Ectodermal cell (in vitro differentiated cells): Measurements from ENCODE around the gene KRTAP19-7.

Experiments
- H3K27ac ChIP-seq: 2 replicates; pipeline ENCODE4 v1.7.0; 2013; ENCODE audit warnings: mild to moderate bottlenecking, low read depth, low read length; ENCODE audit not compliant: insufficient read depth, poor library complexity, severe bottlenecking
- H3K27me3 ChIP-seq: 2 replicates; pipeline ENCODE4 v1.7.0; 2013; ENCODE audit warnings: mild to moderate bottlenecking, low read length; ENCODE audit not compliant: insufficient read depth, control insufficient read depth, poor library complexity, severe bottlenecking
- H3K36me3 ChIP-seq: one replicate; pipeline ENCODE4 v1.7.0; 2013; ENCODE audit warnings: low read length; ENCODE audit not compliant: control insufficient read depth, insufficient read depth
- H3K4me1 ChIP-seq: one replicate; pipeline ENCODE4 v1.7.0; 2013; ENCODE audit warnings: low read length; ENCODE audit not compliant: control insufficient read depth, insufficient read depth
- H3K4me3 ChIP-seq: 2 replicates; pipeline ENCODE4 v1.7.0; 2013; ENCODE audit warnings: low read depth, low read length, control low read depth; ENCODE audit not compliant: insufficient read depth
- H3K9me3 ChIP-seq: 2 replicates; pipeline ENCODE4 v1.7.0; 2013; ENCODE audit warnings: mild to moderate bottlenecking, low read length, moderate library complexity; ENCODE audit not compliant: control insufficient read depth
- WGBS, 2 experiments: methylation state at CpG; one replicate each; pipeline ENCODE4 v1.1.7; 2013; ENCODE audit warnings: missing lambda C conversion rate in 2 of 2; 5-methylcytosine and 5-hydroxymethylcytosine counted together

Gene KRTAP19-7

DNA sequence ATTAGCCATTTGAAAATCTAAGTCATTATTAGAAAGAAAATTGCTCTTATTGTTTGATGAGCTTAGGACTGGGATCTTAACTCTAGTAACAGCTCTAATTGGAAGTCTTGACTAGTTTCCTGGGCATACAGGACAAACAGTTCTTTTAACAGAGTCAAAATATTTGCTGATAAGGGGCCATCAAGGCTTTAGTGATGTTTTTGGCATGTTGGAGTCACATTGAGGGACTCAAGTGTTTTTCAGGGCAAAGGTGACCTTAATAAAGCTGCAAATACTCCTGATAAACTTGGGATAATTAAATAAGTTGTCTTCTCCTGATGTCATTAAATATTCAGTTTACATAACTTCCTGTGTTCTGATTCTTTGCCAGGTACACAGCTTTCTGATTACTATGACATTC lies 6.5 kb upstream of the KRTAP19-7 start:
- no peak overlapping the region for H3K27ac ChIP-seq
- no peak overlapping the region for H3K4me3 ChIP-seq
- H3K4me1 ChIP-seq, result no peaks in the 10 kb centered on the region
- no peaks in the 10 kb centered on the region for H3K9me3 ChIP-seq
- H3K36me3 ChIP-seq, result no peaks in the 10 kb centered on the region
- H3K27me3 ChIP-seq, result no peaks in the 10 kb centered on the region

DNA sequence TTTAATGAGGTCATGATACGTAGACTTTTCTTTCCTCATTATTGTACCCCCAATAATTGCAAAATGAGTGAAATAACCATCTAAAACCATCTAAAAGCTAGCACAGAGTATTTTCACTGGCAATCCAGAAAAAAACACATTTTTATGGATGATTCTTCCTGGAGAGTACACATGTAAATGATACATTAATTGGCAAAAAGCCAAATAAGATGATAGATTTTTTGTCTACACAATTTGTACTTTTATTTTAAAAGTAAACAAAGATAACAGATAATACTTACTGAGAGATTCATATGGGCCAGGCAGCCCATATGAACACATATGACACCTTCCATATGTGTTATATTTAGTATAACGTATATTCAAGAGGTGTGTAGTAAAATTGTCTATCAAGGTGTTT lies 2.5 kb upstream of the KRTAP19-7 start:
- 97 to 100% methylated on average over 1 of the region's 2 CpGs for WGBS, 2 experiments
- no peaks in the 10 kb centered on the region for H3K27me3 ChIP-seq
- no peaks in the 10 kb centered on the region for H3K9me3 ChIP-seq
- H3K4me1 ChIP-seq, result no peaks in the 10 kb centered on the region
- no peak overlapping the region for H3K27ac ChIP-seq
- H3K4me3 ChIP-seq, result no peak overlapping the region
- H3K36me3 ChIP-seq, result no peaks in the 10 kb centered on the region

DNA sequence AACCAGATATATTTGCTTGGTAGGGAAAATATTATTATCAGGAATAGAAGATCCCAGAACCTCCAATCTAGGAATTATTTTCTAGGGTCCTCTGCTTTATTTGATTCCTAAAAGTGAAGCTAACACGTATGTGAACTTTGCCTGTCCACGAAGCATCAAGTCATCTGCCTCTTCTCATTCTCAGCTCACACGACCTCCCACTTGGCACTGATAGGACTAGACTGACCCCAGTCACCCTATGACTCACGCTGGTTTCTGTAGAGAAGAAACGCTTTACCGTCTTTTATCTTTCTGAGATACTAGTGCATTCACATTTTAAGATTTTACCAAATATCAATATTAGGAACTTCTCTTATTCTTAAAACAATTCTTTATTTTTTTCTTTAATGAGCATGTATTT lies 2.0 kb upstream of the KRTAP19-7 start:
- H3K27me3 ChIP-seq, result no peaks in the 10 kb centered on the region
- WGBS, 2 experiments, result 80 to 86% methylated on average over 6 of the region's 6 CpGs
- H3K9me3 ChIP-seq, result no peaks in the 10 kb centered on the region
- no peak overlapping the region for H3K27ac ChIP-seq
- H3K4me1 ChIP-seq, result no peaks in the 10 kb centered on the region
- no peak overlapping the region for H3K4me3 ChIP-seq
- no peaks in the 10 kb centered on the region for H3K36me3 ChIP-seq

DNA sequence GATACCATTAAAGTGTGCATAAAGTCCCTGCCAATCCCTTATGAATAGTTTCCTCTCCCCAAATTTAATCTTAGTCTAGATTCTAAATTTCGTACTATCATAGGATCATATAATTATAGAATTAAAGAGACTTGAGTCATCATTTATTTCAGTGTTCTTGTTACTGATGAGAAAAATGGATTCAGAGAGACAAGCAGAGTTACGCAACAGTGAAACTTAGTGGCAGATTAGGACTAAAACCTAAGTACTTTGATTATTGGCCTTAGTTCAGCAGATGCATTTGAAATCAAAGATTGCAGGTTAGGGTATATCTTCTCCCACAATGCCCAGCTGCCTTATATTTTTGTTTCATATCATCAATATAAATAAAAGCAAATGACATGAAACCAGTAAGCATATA lies 843 bp upstream of the KRTAP19-7 start:
- no peak overlapping the region for H3K27ac ChIP-seq

DNA sequence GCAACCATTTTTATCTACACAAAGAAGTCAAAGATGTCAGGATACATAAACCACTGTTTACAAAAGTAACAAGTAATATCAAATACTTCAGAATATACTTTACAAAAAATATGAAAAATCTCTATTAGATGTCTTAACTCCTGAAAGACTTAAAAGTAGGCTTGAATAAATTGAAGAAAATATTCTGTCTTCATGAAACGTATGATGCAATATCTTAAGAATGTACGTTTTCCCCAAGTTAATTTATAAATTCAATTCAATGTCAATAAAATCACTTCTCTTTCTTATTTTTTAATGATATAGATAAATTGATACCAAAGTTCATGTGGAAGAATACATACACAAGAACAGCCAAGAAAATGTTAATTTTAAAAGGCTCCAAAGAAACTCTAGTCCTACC lies 6.0 kb downstream of the KRTAP19-7 start:
- H3K36me3 ChIP-seq, result no peaks in the 10 kb centered on the region
- no CpG with 5 or more reads among the region's 2 CpGs for WGBS, 2 experiments
- H3K4me3 ChIP-seq, result no peak overlapping the region
- no peaks in the 10 kb centered on the region for H3K4me1 ChIP-seq
- no peaks in the 10 kb centered on the region for H3K9me3 ChIP-seq
- no peak overlapping the region for H3K27ac ChIP-seq
- no peaks in the 10 kb centered on the region for H3K27me3 ChIP-seq

More for the DNA sequence above, 843 bp upstream of the KRTAP19-7 start:
- Histone ChIP-seq H3K4me3 (no peak overlapping the region), H3K27me3 (no peaks in the 10 kb centered on the region), H3K4me1 (no peaks in the 10 kb centered on the region), H3K36me3 (no peaks in the 10 kb centered on the region), H3K9me3 (no peaks in the 10 kb centered on the region)
- 94 to 100% methylated on average over 1 of the region's 2 CpGs for WGBS, 2 experiments

DNA sequence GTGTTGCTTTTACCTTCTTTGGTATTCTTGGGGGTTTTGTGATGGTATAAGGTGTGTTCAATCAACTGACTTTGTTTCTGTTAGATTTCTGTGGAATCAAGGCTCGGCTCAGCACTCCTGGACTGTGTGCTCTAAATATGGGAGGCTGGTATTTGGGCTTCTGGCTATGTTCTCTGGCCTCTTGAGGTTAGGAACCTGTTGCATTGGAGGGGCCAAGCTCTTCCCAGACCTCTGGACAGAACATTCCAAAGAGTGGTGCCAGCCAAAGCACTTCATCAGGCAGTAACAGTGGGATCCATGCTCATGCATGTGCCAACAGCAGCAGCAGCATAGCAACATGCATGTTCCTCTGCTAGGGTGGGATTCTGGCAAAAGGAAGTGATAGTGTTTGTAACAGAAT lies 8.3 kb downstream of the KRTAP19-7 start:
- 90 to 92% methylated on average over 1 of the region's 1 CpG for WGBS, 2 experiments
- Histone ChIP-seq H3K9me3 (no peaks in the 10 kb centered on the region), H3K27me3 (no peaks in the 10 kb centered on the region), H3K36me3 (no peaks in the 10 kb centered on the region), H3K27ac (no peak overlapping the region), H3K4me1 (no peaks in the 10 kb centered on the region), H3K4me3 (no peak overlapping the region)

DNA sequence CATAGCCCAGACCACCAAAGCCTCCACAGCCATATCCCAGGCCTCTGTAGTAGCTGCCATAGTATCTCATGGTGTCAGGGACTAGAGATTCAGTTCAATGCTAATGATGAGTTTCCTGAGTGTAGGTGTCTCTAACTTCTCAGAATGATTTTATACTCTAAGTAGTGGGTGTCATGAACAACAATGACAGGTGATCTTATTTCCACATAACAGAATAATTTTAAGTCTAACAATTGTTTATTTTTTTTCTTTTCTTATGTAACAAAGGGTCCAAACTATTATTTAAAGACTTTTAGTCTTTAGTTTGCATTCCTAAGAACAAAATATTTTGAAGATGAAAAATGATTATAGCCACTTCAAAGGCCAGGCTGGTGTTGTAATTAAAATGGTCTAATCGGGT lies 19.4 kb downstream of the KRTAP19-7 start, which contains the start of gene KRTAP19-6:
Gene KRTAP19-6 (minus strand): TSS at position 101 of the 400 bp plus-strand sequence. CDS start 31 bp downstream, at position 70.
- no peaks in the 10 kb centered on the region for H3K9me3 ChIP-seq
- no peak within 1 kb of the TSS for H3K27ac ChIP-seq
- no peaks in the 10 kb centered on the region for H3K4me1 ChIP-seq
- no peak within 1 kb of the TSS for H3K4me3 ChIP-seq
- H3K27me3 ChIP-seq, result no peaks in the 10 kb centered on the region
- H3K36me3 ChIP-seq, result no peaks in the 10 kb centered on the region
- 92 to 100% methylated on average over 1 of the region's 1 CpG for WGBS, 2 experiments

DNA sequence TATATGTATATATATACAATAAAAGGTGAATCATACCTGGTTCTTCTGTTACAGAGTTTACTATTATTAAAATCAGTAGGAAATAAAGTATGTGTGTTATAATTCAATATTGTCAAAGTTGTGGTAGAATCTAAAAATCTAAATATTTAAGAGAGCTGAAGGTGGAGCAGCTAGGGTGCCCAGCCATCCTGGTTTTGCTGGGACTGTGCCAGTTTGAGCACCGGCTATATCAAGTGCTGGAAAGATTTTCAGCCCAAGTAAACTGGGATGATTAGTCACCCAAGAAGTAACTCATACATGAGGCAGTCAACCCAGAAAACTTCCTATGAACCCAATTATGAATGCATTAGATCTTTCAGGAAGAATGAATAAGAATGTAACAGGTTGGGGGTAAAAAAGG lies 42.2 kb downstream of the KRTAP19-7 start:
- 86 to 97% methylated on average over 1 of the region's 1 CpG for WGBS, 2 experiments
- H3K4me3 ChIP-seq, result no peak overlapping the region
- H3K4me1 ChIP-seq, result no peaks in the 10 kb centered on the region
- no peaks in the 10 kb centered on the region for H3K36me3 ChIP-seq
- H3K27ac ChIP-seq, result no peak overlapping the region
- no peaks in the 10 kb centered on the region for H3K27me3 ChIP-seq
- H3K9me3 ChIP-seq, result peaks cover 2% of the 10 kb centered on the region

DNA sequence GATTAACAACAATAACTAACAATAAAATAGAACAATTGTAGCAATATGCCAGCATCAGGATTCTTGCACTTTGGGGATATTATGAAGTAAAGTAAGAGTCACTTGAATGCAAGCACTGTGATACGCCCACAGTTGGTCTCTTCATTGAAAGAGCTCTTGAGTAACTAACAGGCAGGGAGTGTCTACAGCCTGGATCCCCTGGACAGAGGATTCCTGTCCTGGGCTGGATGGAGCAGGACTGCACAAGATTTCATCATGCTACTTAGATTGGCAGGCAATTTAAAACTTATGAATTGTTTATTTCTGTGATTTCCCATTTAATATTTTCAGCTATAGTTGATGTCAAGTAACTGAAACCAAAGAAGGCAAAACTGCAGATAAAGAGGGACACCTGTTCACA lies 45.4 kb downstream of the KRTAP19-7 start:
- H3K27me3 ChIP-seq, result no peaks in the 10 kb centered on the region
- H3K9me3 ChIP-seq, result peaks cover 2% of the 10 kb centered on the region
- 93 to 97% methylated on average over 1 of the region's 1 CpG for WGBS, 2 experiments
- no peak overlapping the region for H3K4me3 ChIP-seq
- H3K4me1 ChIP-seq, result no peaks in the 10 kb centered on the region
- no peak overlapping the region for H3K27ac ChIP-seq
- no peaks in the 10 kb centered on the region for H3K36me3 ChIP-seq
